ENCODE measurements around the gene TREH. TPM values are rescaled to one million over a fixed set of nuclear protein-coding genes. Genes with fewer than 3 reads are reported as not detected.

TREH gene
- total and polyA plus RNA-seq, 2 experiments from 2014 or later: 0.36 TPM; not detected in 1

DNA sequence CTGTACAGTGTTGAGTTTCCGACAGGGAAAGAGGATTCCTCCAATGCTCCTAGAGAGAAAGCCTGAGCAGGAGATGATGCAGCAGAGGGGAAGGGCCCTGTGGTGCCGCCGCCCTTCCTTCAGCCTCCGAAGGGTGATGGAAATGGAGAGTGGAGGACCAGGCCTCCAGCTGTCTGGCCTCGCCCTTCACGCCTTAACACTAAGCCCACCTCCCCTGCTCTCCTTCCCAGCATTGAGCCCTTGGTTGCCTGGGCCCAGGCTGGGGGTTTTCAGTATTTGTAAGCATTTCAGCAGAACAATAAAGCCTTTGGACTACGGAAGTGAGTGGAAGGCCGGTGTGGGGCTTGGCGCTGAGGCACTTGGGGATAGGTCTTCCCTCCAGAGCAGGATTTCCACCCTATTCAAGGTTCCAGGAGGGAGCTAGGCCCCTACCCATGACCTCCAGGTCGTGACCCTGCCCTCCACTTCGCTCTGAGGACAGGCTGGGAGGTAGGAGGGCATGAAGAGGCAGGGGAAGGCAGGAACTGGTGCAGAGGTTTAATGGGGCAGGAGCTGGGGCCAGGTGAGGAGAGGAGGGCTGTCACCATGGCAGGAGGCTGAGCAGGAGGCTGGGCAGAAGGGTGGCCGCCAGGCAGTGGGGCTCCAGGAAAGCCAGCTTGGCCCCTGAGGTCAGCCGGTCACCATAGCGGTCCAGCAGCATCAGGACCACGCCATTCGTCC lies 21.6 kb downstream of the TREH start:
- Histone ChIP-seq H4K20me1 (replicated peaks; ENCODE audit: insufficient read depth) (peaks cover 4% of the 10 kb centered on the region; the same call in 1 of the 2 replicates), H3K4me2 (peak overlapping the region; percentile 65; the same call in 1 of the 2 replicates), H3K9me2 (ENCODE audit: insufficient read depth) (no peaks in the 10 kb centered on the region), H2AFZ (no peak overlapping the region), H3K27ac (ENCODE audit: low read depth) (no peak overlapping the region), H3K4me1 (ENCODE audit: insufficient read depth) (peaks cover 21% of the 10 kb centered on the region), H3K4me3 (no peak overlapping the region), H3K79me2 (replicated peaks; ENCODE audit: insufficient read depth) (no peaks in the 10 kb centered on the region), H3F3A (replicated peaks; ENCODE audit: low read depth) (peaks cover 10% of the 10 kb centered on the region; the same call in 1 of the 2 replicates), H3K36me3 (ENCODE audit: insufficient read depth) (0 out of 2 replicates have a peak, but pooled peaks cover 3% of the 10 kb centered on the region), H3K27me3 (ENCODE audit: insufficient read depth) (no peaks in the 10 kb centered on the region)
- H3K27ac Mint-ChIP-seq: no peak overlapping the region
- H3K4me3 Mint-ChIP-seq: no peak overlapping the region; the same call in 2 of the 3 replicates
- H3K4me1 Mint-ChIP-seq: peaks cover 32% of the 10 kb centered on the region
- peaks cover 8% of the 10 kb centered on the region for H3K36me3 Mint-ChIP-seq (ENCODE audit: low read depth)
- ATAC-seq (no peak), DNase-seq (ENCODE audit: low spot score) (no peak)
- no peak for TF ChIP-seq NANOG (IDR thresholded peaks at IDR 0.05; ENCODE audit: borderline replicate concordance)
- TF ChIP-seq POLR2AphosphoS5 (IDR thresholded peaks at IDR 0.05; ENCODE audit: low read depth): peak; percentile 17
- peaks cover 23% of the 10 kb centered on the region for H3K27me3 Mint-ChIP-seq (ENCODE audit: insufficient read depth, low read depth, poor library complexity)
- H3K9me3 Mint-ChIP-seq: no peaks in the 10 kb centered on the region

DNA sequence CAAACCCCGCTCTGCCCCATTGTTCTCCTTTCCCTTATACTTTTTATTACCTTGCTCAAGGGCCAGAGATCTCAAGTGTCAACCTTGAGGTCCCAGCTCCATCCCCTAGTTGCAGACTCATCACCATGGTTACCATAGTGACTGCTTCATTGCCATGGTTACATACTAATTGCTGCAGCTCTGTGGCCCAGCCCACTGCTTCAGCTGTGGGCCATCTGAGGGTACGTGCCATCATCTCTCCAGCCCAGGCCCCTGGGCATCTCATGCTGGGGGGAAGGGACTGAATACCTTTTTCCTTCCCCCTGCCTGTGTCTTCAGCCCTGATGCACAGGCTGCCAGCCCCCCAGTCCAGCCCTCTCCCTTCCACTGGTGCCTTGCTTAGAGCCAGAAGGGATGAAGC lies 22.2 kb downstream of the TREH start:
- no peak for ATAC-seq

More for the DNA sequence above, 22.2 kb downstream of the TREH start:
- DNase-seq (ENCODE audit: low spot score): peak; percentile 64
- peaks cover 21% of the 10 kb centered on the region for H3K4me1 ChIP-seq (ENCODE audit: insufficient read depth)
- no peak overlapping the region for H3K4me2 ChIP-seq
- peaks cover 4% of the 10 kb centered on the region for H4K20me1 ChIP-seq (replicated peaks; ENCODE audit: insufficient read depth)
- H3K27ac ChIP-seq (ENCODE audit: low read depth): no peak overlapping the region
- peaks cover 13% of the 10 kb centered on the region; the same call in 1 of the 2 replicates for H3F3A ChIP-seq (replicated peaks; ENCODE audit: low read depth)
- Mint-ChIP-seq H3K27ac (no peak overlapping the region), H3K9me3 (no peaks in the 10 kb centered on the region), H3K27me3 (ENCODE audit: insufficient read depth, low read depth, poor library complexity) (peaks cover 24% of the 10 kb centered on the region), H3K4me1 (peaks cover 32% of the 10 kb centered on the region), H3K36me3 (ENCODE audit: low read depth) (peaks cover 15% of the 10 kb centered on the region), H3K4me3 (no peak overlapping the region; the same call in 2 of the 3 replicates)
- H3K27me3 ChIP-seq (ENCODE audit: insufficient read depth): no peaks in the 10 kb centered on the region
- no peak overlapping the region for H2AFZ ChIP-seq
- 0 out of 2 replicates have a peak, but pooled peaks cover 3% of the 10 kb centered on the region for H3K36me3 ChIP-seq (ENCODE audit: insufficient read depth)
- no peak overlapping the region for H3K4me3 ChIP-seq
- no peaks in the 10 kb centered on the region for H3K79me2 ChIP-seq (replicated peaks; ENCODE audit: insufficient read depth)
- H3K9me2 ChIP-seq (ENCODE audit: insufficient read depth): no peaks in the 10 kb centered on the region
- TF ChIP-seq JUNB (IDR thresholded peaks at IDR 0.05; ENCODE audit: unreplicated experiment): no peak
- TF ChIP-seq, protein P1, sequence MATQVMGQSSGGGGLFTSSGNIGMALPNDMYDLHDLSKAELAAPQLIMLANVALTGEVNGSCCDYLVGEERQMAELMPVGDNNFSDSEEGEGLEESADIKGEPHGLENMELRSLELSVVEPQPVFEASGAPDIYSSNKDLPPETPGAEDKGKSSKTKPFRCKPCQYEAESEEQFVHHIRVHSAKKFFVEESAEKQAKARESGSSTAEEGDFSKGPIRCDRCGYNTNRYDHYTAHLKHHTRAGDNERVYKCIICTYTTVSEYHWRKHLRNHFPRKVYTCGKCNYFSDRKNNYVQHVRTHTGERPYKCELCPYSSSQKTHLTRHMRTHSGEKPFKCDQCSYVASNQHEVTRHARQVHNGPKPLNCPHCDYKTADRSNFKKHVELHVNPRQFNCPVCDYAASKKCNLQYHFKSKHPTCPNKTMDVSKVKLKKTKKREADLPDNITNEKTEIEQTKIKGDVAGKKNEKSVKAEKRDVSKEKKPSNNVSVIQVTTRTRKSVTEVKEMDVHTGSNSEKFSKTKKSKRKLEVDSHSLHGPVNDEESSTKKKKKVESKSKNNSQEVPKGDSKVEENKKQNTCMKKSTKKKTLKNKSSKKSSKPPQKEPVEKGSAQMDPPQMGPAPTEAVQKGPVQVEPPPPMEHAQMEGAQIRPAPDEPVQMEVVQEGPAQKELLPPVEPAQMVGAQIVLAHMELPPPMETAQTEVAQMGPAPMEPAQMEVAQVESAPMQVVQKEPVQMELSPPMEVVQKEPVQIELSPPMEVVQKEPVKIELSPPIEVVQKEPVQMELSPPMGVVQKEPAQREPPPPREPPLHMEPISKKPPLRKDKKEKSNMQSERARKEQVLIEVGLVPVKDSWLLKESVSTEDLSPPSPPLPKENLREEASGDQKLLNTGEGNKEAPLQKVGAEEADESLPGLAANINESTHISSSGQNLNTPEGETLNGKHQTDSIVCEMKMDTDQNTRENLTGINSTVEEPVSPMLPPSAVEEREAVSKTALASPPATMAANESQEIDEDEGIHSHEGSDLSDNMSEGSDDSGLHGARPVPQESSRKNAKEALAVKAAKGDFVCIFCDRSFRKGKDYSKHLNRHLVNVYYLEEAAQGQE (IDR thresholded peaks at IDR 0.05; ENCODE audit: unreplicated experiment): no peak
